Fibroblast of lung (primary cell): Measurements from ENCODE around the gene SLC2A5.

ENCODE experiments used
- EZH2 ChIP-seq: IDR thresholded peaks from 2 replicates; pipeline ENCODE4 v1.5.1; 2012; ENCODE audit warnings: low read length, control low read depth, mild to moderate bottlenecking; ENCODE audit errors: missing control alignments
- TF ChIP-seq, protein P1 (sequence below), 2 donors: IDR thresholded peaks in 1 of 2; conservative IDR thresholded peaks in 1 of 2; 1 replicate in 1 of 2; 2 replicates in 1 of 2; pipeline ENCODE4 v1.5.1; 2011 to 2012; ENCODE audit warnings: low read length in 2 of 2, control low read depth in 1 of 2, inconsistent platforms in 1 of 2, low read depth in 1 of 2, mild to moderate bottlenecking in 1 of 2

DNA sequence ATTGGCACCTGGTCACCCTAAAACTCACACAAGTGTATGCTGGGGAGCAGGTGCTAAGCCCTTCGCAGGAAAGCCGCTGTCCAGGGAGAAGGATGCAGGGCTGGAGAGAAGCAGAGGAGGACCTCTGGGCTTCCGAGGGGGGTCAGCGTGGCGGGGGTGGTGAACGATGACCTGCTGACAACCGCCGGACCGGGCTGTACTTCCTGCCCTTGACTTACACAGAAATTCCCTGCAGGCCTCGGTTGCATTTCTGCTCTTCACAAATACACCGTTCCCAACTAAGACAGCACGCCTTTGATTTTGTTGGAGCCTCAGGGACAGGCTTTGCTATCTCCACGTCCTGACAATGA, 80.8 kb downstream of the SLC2A5 start:
- TF ChIP-seq, protein P1, sequence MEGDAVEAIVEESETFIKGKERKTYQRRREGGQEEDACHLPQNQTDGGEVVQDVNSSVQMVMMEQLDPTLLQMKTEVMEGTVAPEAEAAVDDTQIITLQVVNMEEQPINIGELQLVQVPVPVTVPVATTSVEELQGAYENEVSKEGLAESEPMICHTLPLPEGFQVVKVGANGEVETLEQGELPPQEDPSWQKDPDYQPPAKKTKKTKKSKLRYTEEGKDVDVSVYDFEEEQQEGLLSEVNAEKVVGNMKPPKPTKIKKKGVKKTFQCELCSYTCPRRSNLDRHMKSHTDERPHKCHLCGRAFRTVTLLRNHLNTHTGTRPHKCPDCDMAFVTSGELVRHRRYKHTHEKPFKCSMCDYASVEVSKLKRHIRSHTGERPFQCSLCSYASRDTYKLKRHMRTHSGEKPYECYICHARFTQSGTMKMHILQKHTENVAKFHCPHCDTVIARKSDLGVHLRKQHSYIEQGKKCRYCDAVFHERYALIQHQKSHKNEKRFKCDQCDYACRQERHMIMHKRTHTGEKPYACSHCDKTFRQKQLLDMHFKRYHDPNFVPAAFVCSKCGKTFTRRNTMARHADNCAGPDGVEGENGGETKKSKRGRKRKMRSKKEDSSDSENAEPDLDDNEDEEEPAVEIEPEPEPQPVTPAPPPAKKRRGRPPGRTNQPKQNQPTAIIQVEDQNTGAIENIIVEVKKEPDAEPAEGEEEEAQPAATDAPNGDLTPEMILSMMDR (conservative IDR thresholded peaks at IDR 0.05 in 1 of 2, IDR thresholded peaks at IDR 0.05 in 1 of 2; ENCODE audit: low read depth in 1 of 2, low read length in 2 of 2) = no peak
- TF ChIP-seq EZH2 = no peak
